Activated T-cell treated with anti-CD3 and anti-CD28 coated beads, Interleukin-2, amount 50 U/mL, for 1 hour (primary cell): ENCODE results near the gene JAKMIP1.

Experiments
- DNase-seq: peaks from one replicate; pipeline ENCODE4 v3.0.0-alpha.2; 2020

Gene JAKMIP1

GRCh38 chr4:6114601-6115000, 85.7 kb downstream of the JAKMIP1 start:
- DNase-seq = no peak

GRCh38 chr4:6114181-6114580, 86.2 kb downstream of the JAKMIP1 start:
- DNase-seq = no peak

GRCh38 chr4:6113641-6114040, 86.7 kb downstream of the JAKMIP1 start:
- DNase-seq = no peak

- DNase-seq = no peak
Measured at GRCh38 chr4:6112606-6113290, 87.6 kb downstream of the JAKMIP1 start.

- no peak for DNase-seq
Measured at GRCh38 chr4:6111354-6111960, 88.9 kb downstream of the JAKMIP1 start.

- no peak for DNase-seq
Measured at GRCh38 chr4:6110681-6111353, 89.5 kb downstream of the JAKMIP1 start.

GRCh38 chr4:6109842-6110560, 90.3 kb downstream of the JAKMIP1 start:
- DNase-seq = no peak

GRCh38 chr4:6107886-6108285, 92.5 kb downstream of the JAKMIP1 start:
- DNase-seq = no peak

- no peak for DNase-seq
Measured at GRCh38 chr4:6107114-6107791, 93.1 kb downstream of the JAKMIP1 start.

- no peak for DNase-seq
Measured at GRCh38 chr4:6106156-6106555, 94.2 kb downstream of the JAKMIP1 start.

- no peak for DNase-seq
Measured at GRCh38 chr4:6105311-6105911, 94.9 kb downstream of the JAKMIP1 start.

- DNase-seq = no peak
Measured at GRCh38 chr4:6104541-6105130, 95.7 kb downstream of the JAKMIP1 start.

- DNase-seq = no peak
Measured at GRCh38 chr4:6097581-6097980, 102.8 kb downstream of the JAKMIP1 start.

- no peak for DNase-seq
Measured at GRCh38 chr4:6095897-6096296, 104.5 kb downstream of the JAKMIP1 start.

- no peak for DNase-seq
Measured at GRCh38 chr4:6095023-6095752, 105.2 kb downstream of the JAKMIP1 start.

GRCh38 chr4:6093671-6094070, 106.7 kb downstream of the JAKMIP1 start:
- no peak for DNase-seq

- DNase-seq = no peak
Measured at GRCh38 chr4:6092971-6093370, 107.4 kb downstream of the JAKMIP1 start.

- no peak for DNase-seq
Measured at GRCh38 chr4:6092131-6092530, 108.2 kb downstream of the JAKMIP1 start.

GRCh38 chr4:6090931-6091330, 109.4 kb downstream of the JAKMIP1 start:
- no peak for DNase-seq

GRCh38 chr4:6088950-6089349, 111.4 kb downstream of the JAKMIP1 start:
- DNase-seq = no peak

GRCh38 chr4:6087669-6088341, 112.5 kb downstream of the JAKMIP1 start:
- DNase-seq = no peak
